ENCODE results near the gene GJC3.

The GJC3 gene

DNA sequence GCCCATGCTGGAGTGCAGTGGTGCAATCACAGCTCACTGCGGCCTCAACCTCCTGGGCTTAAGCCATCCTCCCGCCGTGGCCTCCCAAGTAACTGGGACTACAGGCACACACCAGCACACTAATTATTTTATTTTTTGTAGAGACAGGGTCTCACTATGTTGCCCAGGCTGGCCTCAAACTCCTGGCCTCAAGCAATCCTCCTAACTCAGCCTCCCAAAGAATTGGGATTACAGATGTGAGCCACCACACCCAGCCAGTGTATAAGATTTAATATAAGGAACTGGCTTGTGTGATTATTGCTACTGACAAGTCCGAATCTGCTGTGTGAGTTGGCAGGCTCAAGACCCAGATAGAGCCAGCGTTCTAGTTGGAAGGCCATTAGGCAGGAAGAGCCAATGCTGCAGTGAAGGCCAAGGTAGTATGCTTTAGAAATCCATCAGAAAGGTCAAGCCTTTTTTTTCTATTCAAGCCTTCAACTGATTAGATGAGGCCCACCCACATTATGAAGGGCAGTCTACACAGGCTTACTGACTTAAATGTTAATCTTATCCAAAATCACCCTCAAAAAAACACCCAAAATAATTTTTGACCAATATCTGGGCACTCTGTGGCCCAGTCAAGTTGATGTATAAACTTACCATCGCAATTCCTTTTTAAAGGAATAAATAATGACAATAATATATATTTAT lies 29.4 kb downstream of the GJC3 start:
- no peaks in the 10 kb centered on the region for H3K4me1 ChIP-seq (ENCODE audit: low read length)
- no peaks in the 10 kb centered on the region for H4K20me1 ChIP-seq (ENCODE audit: insufficient read depth, low read length)
- H3K36me3 ChIP-seq (replicated peaks; ENCODE audit: insufficient read depth, low read length): no peaks in the 10 kb centered on the region; the same call in 1 of the 2 replicates
- H3F3A ChIP-seq (ENCODE audit: insufficient read depth, low read length): no peaks in the 10 kb centered on the region
- no peak overlapping the region for H3K9ac ChIP-seq (ENCODE audit: low read length)
- H3K79me2 ChIP-seq (ENCODE audit: low read length): no peaks in the 10 kb centered on the region
- TF ChIP-seq EZH2 (optimal IDR thresholded peaks at IDR 0.05; ENCODE audit: low read depth, low read length) (no peak), EZH2phosphoT487 (IDR thresholded peaks at IDR 0.05; ENCODE audit: low read length) (no peak)
- TF ChIP-seq, protein P1, sequence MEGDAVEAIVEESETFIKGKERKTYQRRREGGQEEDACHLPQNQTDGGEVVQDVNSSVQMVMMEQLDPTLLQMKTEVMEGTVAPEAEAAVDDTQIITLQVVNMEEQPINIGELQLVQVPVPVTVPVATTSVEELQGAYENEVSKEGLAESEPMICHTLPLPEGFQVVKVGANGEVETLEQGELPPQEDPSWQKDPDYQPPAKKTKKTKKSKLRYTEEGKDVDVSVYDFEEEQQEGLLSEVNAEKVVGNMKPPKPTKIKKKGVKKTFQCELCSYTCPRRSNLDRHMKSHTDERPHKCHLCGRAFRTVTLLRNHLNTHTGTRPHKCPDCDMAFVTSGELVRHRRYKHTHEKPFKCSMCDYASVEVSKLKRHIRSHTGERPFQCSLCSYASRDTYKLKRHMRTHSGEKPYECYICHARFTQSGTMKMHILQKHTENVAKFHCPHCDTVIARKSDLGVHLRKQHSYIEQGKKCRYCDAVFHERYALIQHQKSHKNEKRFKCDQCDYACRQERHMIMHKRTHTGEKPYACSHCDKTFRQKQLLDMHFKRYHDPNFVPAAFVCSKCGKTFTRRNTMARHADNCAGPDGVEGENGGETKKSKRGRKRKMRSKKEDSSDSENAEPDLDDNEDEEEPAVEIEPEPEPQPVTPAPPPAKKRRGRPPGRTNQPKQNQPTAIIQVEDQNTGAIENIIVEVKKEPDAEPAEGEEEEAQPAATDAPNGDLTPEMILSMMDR (IDR thresholded peaks at IDR 0.05; ENCODE audit: low read length): no peak
- H2AFZ ChIP-seq (ENCODE audit: low read length): no peak overlapping the region
- no peaks in the 10 kb centered on the region for H3K27me3 ChIP-seq (replicated peaks; ENCODE audit: insufficient read depth, low read length)
- H3K4me2 ChIP-seq (ENCODE audit: low read depth, low read length): no peak overlapping the region
- H3K9me3 ChIP-seq (replicated peaks; ENCODE audit: insufficient read depth, low read length): no peaks in the 10 kb centered on the region
- no peak overlapping the region for H3K4me3 ChIP-seq (ENCODE audit: low read length)
- no peak for DNase-seq
- no peak overlapping the region for H3K27ac ChIP-seq (ENCODE audit: low read length)
- no peaks in the 10 kb centered on the region for H3K9me2 ChIP-seq (replicated peaks; ENCODE audit: insufficient read depth, low read length)

DNA sequence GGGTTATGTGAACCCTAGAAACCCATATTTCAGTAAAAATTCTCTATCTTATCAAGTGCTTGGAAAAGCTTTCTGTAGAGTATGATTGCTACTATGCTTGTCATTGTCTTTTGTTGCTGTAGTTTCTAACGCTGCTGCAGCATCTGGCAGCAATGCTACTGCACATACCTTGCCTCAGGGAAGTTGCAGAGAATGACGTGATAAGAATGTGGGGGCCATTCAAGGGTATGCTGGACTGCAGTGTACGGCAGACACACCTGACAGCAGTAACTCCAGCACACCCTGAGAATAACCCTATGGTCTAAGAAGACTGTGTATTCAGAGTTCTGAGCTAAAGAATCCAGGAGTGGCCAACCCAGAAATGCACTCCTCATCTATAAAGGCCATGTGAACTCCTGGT lies 30.6 kb downstream of the GJC3 start:
- Histone ChIP-seq H4K20me1 (ENCODE audit: insufficient read depth, low read length) (no peaks in the 10 kb centered on the region), H3K4me1 (ENCODE audit: low read length) (no peaks in the 10 kb centered on the region), H3K9me2 (replicated peaks; ENCODE audit: insufficient read depth, low read length) (no peaks in the 10 kb centered on the region), H3K4me3 (ENCODE audit: low read length) (no peak overlapping the region), H3K36me3 (replicated peaks; ENCODE audit: insufficient read depth, low read length) (no peaks in the 10 kb centered on the region; the same call in 1 of the 2 replicates), H3K79me2 (ENCODE audit: low read length) (no peaks in the 10 kb centered on the region), H3K9me3 (replicated peaks; ENCODE audit: insufficient read depth, low read length) (no peaks in the 10 kb centered on the region), H3K4me2 (ENCODE audit: low read depth, low read length) (no peak overlapping the region), H3K9ac (ENCODE audit: low read length) (no peak overlapping the region), H3K27ac (ENCODE audit: low read length) (no peak overlapping the region), H3K27me3 (replicated peaks; ENCODE audit: insufficient read depth, low read length) (no peaks in the 10 kb centered on the region), H2AFZ (ENCODE audit: low read length) (no peak overlapping the region), H3F3A (ENCODE audit: insufficient read depth, low read length) (no peaks in the 10 kb centered on the region)
- no peak for DNase-seq
- TF ChIP-seq, protein P1 (IDR thresholded peaks at IDR 0.05; ENCODE audit: low read length): no peak
- no peak for TF ChIP-seq EZH2 (optimal IDR thresholded peaks at IDR 0.05; ENCODE audit: low read depth, low read length)
- no peak for TF ChIP-seq EZH2phosphoT487 (IDR thresholded peaks at IDR 0.05; ENCODE audit: low read length)

DNA sequence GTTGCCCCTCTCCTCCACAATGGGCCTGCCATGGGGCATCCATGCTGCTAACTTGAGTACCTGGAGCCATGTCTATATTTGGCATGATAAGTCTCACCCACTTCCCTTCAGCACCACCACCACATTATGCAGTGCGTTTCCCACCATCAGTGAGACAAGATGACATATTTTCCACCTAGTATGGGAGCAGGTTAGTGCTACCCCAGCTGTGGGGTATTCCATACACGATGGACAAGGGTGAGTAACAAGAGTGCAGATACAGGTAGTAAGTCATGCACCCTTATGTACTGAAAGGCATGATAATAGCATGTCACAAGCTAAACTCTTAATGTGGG lies 31.4 kb downstream of the GJC3 start:
- Histone ChIP-seq H3K4me3 (ENCODE audit: low read length) (no peak overlapping the region), H3K9me2 (replicated peaks; ENCODE audit: insufficient read depth, low read length) (no peaks in the 10 kb centered on the region), H3F3A (ENCODE audit: insufficient read depth, low read length) (no peaks in the 10 kb centered on the region), H3K36me3 (replicated peaks; ENCODE audit: insufficient read depth, low read length) (no peaks in the 10 kb centered on the region; the same call in 1 of the 2 replicates), H4K20me1 (ENCODE audit: insufficient read depth, low read length) (no peaks in the 10 kb centered on the region), H3K4me1 (ENCODE audit: low read length) (no peaks in the 10 kb centered on the region), H3K27me3 (replicated peaks; ENCODE audit: insufficient read depth, low read length) (no peaks in the 10 kb centered on the region), H2AFZ (ENCODE audit: low read length) (no peak overlapping the region), H3K4me2 (ENCODE audit: low read depth, low read length) (no peak overlapping the region), H3K9me3 (replicated peaks; ENCODE audit: insufficient read depth, low read length) (no peaks in the 10 kb centered on the region), H3K9ac (ENCODE audit: low read length) (no peak overlapping the region), H3K27ac (ENCODE audit: low read length) (no peak overlapping the region), H3K79me2 (ENCODE audit: low read length) (no peaks in the 10 kb centered on the region)
- DNase-seq: no peak
- no peak for TF ChIP-seq EZH2 (optimal IDR thresholded peaks at IDR 0.05; ENCODE audit: low read depth, low read length)
- TF ChIP-seq EZH2phosphoT487 (IDR thresholded peaks at IDR 0.05; ENCODE audit: low read length): no peak
- TF ChIP-seq, protein P1 (IDR thresholded peaks at IDR 0.05; ENCODE audit: low read length): no peak
